ENCODE measurements around the gene FFAR2.

Gene FFAR2

DNA sequence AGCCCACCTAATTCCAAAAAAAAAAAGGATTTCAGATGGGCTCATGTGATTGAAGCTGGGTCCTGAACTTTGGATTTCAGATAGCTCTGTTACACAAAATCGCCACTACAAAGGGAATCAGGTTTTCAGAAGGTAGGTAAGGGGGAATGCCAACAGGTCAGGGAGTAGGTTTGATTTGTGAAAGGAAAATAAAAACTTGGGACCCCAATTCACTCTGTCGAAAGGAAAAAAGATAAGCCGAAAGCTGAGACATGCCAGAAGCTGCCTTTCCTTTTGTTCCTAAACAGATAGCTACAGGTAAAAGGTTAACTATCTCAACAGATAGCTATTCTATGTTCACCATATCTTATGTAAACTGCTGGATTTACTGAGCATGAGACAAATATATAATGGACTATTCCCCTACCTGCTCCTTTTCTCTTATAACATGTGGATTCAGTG is 38.2 kb downstream of the FFAR2 start:
- DNase-seq (ENCODE audit: low read depth): no peak

DNA sequence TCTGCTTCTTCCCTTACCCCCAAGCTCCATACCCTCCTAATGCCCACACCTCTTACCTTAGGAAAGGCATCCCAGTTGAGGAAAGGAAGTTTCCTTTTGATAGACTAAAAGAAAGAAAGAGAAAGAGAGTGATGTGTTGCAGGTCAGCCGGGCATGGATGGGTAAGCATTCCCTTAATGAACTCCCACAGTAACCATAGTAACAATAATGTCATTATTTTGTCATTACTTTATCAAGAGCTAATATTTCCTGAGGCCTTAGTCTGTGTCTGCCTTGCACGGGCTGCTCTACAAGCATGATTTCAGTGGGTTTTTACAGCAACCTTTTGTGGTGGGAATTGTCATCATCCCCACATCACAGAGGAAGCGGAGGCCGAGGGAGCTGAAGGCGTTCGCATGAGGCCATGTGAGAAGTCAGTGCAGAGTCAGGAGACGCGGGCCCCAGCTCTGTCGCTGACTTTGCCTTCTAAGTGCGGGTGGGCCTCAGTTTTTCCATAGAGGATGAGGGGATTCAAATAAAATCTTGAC is 39.7 kb downstream of the FFAR2 start:
- DNase-seq (ENCODE audit: low read depth): no peak

DNA sequence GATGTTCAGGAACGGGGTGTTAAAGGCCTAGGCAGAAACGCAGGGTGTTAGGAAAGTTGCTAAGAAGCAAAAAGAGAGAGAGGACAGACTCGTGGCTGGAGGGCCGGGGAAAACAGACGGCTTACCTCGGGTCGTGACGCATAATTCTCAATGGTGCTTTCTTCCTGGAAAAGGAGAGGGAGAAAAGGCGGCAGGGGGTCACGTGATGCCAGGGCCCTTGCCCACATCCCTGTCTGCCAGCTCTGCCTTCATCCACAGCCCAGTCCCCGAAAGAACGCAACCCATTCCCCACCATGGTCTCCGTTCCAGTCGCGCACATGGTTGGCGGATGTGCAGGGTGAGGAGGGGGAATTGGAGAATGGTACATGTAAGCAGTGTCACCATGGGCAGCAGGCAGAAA is 40.6 kb downstream of the FFAR2 start:
- DNase-seq (ENCODE audit: low read depth): no peak

DNA sequence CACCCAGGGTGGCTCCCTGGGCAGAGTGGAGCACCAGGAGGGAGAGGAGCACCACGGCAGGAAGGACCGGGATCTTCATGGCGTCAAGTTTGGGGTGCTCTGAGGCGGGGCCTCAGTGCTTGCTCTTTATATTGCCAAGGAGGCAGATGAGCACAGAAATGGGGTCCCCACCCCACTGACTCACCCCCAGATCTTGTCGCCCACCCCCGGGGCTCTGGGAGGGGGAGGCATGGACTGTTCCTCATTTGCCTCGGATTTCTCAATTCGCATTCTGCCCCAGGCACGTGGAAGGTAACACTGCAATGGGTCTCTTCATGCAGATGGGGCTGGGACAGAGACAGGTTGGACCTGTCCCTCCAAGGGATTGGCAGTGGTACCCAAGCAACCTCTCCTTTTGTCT is 42.3 kb downstream of the FFAR2 start, which contains the start of gene KRTDAP:
Gene KRTDAP, minus strand, starts transcription at position 101 of the 400 bp plus-strand sequence. Its CDS starts 22 bp downstream, at position 79.
- no peak for DNase-seq (ENCODE audit: low read depth)

DNA sequence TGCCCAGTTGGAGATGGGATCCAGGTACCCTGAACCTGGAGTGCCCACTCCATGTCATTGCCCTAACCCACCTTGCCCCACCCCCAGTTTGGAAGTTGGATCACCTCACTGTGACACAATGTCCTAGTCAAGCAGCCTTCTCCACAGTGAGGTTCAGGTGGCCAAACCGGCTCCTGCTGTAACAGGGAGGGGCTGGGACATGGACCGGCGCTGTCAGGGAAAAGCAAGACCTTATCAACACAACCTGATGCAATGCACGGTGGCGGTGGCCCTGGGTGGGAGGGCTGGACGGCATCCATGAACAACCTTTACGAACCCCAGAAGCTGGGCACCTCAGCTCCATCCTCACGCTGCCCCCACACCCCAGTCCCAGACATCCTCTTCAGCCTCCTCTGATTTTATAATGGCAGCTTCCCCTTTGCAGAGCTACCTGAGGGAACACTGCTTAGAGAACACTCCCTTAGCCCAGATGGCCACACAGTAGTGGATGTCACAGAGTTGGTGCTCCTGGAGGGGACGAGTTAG is 43.8 kb downstream of the FFAR2 start:
- DNase-seq (ENCODE audit: low read depth): no peak

DNA sequence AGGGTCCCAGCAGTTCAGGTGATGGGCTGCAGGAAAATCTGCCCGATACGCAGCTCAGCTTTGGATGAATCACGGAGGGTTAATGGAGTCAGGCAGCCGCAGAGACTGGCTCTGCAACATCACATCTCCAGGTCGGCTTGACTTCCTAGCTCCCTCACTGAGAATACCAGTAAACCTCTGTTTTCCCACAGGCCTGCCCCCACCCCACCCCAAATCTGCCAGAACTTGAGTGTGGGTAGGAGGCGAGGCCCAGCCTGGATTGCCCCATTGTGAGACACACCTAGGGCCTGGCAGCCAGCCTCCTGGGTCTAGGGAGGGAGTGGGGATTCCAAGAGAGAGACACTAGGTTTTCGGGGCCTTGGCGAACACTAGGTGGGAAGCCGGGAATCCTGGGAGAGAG is 45.9 kb downstream of the FFAR2 start:
- DNase-seq (ENCODE audit: low read depth): no peak

DNA sequence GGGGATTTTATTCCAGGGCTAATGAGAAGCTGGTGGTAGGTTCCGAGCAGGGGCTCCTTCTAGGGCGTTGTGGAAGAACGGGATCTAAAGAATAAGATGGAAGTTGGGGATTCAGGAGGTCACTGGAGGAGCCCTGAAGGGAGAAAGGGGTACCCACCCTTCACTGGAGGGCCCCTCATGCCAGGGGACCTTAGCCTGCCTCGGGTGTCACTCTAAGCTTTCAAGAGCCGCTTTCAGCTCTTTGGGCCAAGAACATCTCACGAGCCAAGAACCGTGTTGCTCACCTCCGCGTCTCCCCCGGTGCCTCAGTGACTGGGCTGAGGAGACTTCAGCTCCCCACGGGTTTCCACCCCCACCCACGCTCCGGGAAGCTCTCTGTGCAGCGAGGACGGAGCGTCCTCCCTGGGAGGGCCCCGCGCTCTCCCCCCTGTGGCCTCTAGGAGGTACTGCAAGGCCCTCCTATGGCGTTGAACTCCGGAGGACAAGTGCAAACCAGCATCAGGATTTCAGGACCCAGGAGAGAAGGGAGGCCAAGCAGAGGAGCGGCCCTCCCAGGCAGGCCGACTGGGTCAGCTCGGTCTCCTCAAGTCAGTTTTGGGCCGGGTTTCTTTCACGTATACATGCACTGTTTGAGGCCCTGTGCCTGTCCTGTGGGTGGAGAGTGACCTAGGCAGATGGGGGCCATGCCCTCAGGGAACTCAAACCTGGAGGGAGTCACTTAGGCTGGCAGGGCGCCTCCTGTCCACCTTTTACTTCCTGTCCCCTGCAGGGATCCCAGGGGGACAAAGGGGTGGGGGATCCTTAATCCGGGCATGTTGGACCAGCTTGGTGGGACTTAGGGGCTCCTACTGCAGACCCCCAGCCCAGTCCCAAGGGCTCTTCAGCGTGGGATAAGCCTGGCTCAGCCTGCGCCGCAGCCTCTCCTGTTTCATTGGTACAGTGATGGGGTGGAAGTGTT is 47.3 kb downstream of the FFAR2 start:
- peak; percentile 29 for DNase-seq (ENCODE audit: low read depth)

DNA sequence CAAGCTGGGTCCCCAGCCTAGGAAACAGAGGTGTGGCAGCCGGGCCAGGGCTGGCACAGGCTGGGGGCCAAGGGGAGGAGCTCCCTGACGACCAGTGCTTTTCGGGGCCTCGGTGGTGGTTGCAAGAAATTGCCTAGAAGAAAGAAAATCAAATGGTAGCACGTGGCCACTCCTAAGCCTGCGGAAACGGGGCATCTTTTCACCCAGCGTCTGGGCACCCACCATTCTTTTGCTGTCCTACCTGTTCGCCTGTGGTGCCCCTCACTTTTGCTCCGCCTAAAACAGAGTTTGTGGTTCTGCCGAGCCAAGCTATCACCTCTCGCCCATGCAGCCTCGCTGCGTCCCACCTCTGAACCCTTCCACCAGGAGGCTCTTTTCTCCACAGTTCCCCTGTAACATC is 49.3 kb downstream of the FFAR2 start:
- no peak for DNase-seq (ENCODE audit: low read depth)

DNA sequence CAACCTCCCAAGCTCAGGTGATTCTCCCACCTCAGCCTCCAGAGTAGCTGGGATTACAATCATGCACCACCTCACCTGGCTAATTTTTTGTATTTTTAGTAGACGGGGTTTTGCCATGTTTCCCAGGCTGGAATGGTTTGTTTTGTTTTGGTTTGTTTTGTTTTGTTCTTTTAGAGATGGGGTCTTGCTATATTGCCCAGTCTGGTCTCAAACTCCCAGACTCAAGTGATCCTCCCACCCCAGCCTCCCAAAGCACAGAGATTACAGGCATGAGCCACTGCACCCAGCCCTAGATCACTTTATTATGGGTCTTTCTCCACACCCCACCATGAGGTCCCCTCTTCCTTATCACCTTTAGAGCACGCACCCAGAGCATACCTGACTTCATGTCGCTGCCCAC is 50.2 kb downstream of the FFAR2 start:
- no peak for DNase-seq (ENCODE audit: low read depth)

DNA sequence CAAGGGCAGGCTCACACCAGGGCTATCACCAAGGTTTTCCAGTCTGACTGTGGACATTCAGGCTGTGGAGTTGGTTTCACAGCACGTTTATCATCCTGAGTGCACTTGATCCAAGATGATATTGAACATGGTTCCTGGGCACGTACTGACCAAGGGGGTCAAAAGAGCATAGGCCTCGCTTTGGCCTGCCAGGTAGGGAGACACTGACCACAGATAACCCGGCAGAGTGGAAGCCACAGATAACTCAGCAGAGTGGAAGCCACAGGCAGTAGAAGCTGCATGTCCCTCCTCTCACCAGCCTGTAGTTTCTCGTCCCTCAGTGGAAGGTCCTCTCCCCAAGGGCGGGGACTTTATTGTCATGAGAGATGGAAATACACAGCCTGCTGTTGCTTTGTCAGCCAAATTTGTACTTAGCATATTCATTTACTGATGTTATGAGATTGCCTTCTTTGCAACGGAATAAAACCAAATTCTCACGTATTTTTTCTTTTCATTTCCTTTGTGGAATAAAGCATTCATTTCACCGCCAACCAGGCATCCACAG is 51.0 kb downstream of the FFAR2 start:
- no peak for DNase-seq (ENCODE audit: low read depth)

DNA sequence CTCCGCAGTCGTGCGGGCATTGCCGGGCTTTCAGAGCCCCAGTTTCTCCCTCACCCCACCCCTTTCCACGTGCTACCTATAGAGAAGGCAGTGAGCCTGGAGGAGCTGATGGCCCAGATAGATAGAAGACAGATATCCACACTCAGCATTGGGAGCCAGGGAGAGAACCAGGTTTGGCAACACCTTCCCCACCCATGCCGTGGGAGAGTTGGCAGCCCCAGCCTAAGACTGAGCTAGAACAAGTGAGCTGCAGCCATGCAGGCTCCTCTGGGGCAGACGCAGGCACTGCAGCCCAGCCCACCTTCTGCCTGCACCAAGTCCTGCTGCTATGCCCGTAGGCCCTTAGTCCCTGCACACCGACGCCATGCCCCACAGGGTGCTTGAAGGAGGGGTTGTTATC is 52.6 kb downstream of the FFAR2 start:
- no peak for DNase-seq (ENCODE audit: low read depth)

Data from stromal cell of bone marrow (primary cell).